Heart left ventricle (tissue), 16 donors: ENCODE results near the gene HGFAC. TPM values are rescaled to one million over a fixed set of nuclear protein-coding genes. Genes with fewer than 3 reads are reported as not detected.

Experiments used
- ATAC-seq, 4 donors: fragments of 200-7000 bp; cut with Tn5 transposase; one replicate each; pipeline ENCODE4 v1.9.1; 2020 to 2022; ENCODE audit warnings: moderate library complexity in 4 of 4, mild to moderate bottlenecking in 3 of 4, moderate number of reproducible peaks in 1 of 4
- DNase-seq, 5 donors: peaks; one replicate each; pipeline ENCODE4 v3.0.0-alpha.2; 2020
- H3K27ac ChIP-seq, 12 donors: fragments of 200-600 bp; sonication (generic) in 4 of 12; one replicate each; pipeline versions ENCODE4 v1.5.0 to v1.8.0; 2016 to 2022; ENCODE audit warnings: mild to moderate bottlenecking in 2 of 12
- H3K27me3 ChIP-seq, 9 donors: fragments of 200-600 bp; sonication (generic) in 2 of 9; one replicate each; pipeline versions ENCODE4 v1.5.1 to v1.8.0; 2016 to 2022; ENCODE audit warnings: mild to moderate bottlenecking in 3 of 9
- H3K36me3 ChIP-seq, 9 donors: fragments of 200-600 bp; sonication (generic) in 2 of 9; one replicate each; pipeline versions ENCODE4 v1.5.0 to v1.8.0; 2018 to 2022; ENCODE audit warnings: mild to moderate bottlenecking in 2 of 9
- H3K4me1 ChIP-seq, 12 donors: fragments of 200-600 bp; sonication (generic) in 4 of 12; one replicate each; pipeline versions ENCODE4 v1.5.0 to v1.8.0; 2016 to 2022; ENCODE audit warnings: mild to moderate bottlenecking in 3 of 12
- H3K4me3 ChIP-seq, 12 donors: fragments of 200-600 bp; sonication (generic) in 4 of 12; one replicate each; pipeline versions ENCODE4 v1.5.0 to v1.8.0; 2017 to 2022; ENCODE audit warnings: mild to moderate bottlenecking in 9 of 12, moderate library complexity in 4 of 12
- H3K9me3 ChIP-seq, 12 donors: fragments of 200-600 bp; sonication (generic) in 4 of 12; one replicate each; pipeline versions ENCODE4 v1.5.0 to v1.8.0; 2016 to 2022; ENCODE audit warnings: mild to moderate bottlenecking in 1 of 12
- POLR2A ChIP-seq, 2 donors: fragments of 450-650 bp; IDR thresholded peaks; one replicate each; pipeline ENCODE4 v1.6.1; 2017; ENCODE audit warnings: antibody characterized with exemption in 2 of 2, mild to moderate bottlenecking in 2 of 2, moderate library complexity in 2 of 2
- WGBS, 4 donors: extraction: QIAGEN DNeasy Blood & Tissue Kit in 2 of 4; methylation state at CpG; one replicate each; pipeline versions ENCODE4 v1.1.5 to v1.1.7; 2013 to 2018; 5-methylcytosine and 5-hydroxymethylcytosine counted together
- intact Hi-C, 10 donors: fragments of 100-400 bp; cut with DNase I; formaldehyde crosslinking; loops; one replicate each; pipeline versions ENCODE4 v1.11.1 to v1.14.2; 2022
- polyA plus RNA-seq, 2 donors: library from polyadenylated mRNA; stranded (reverse); fragments of 200-250 nt; gene quantifications; one replicate each; pipeline ENCODE4 v1.2.3, GENCODE V29; 2013
- total RNA-seq, 9 donors: library from RNA; depleted of rRNA in 2 of 9; stranded (reverse); fragments of >200 nt in 2 of 9; fragmentation: NEBNext Ultra II Directional in 3 of 9; extraction: Animal tissue kit (Norgen Biotek cat#: 25700) in 3 of 9; gene quantifications; one replicate each; pipeline versions ENCODE4 v1.1.0 to v1.2.4, GENCODE V29; 2016 to 2023
- TF ChIP-seq, protein P1 (sequence below), 12 donors: fragments of 200-600 bp; sonication (generic) in 4 of 12; IDR thresholded peaks; one replicate each; pipeline versions ENCODE4 v1.5.0 to v1.8.0; 2018 to 2022; ENCODE audit warnings: antibody characterized with exemption in 12 of 12, mild to moderate bottlenecking in 5 of 12
- donor health status: ischemic (EF 13 %, LVEDD 7.1; RV severe dilation, severe dysfunction).
- donor health status: healthy with polysubstance abuse.
- donor health status: DM: no; HTN: yes; CAD: no.
- donor health status: DM: no; HTN: no; CAD: no.
- donor health status: ischemic (EF 25% LVEDD 6.9; RV normal size, moderate dysfunction).
- donor health status: ischemic (EF 25% LVEDD 5.7; RV mildly dilated, moderate dysfunction).
- donor health status: healthy.
- donor health status: DM: yes; HTN: yes; CAD: no.
- donor health status: ischemic (EF 35%, LVEDD 5.7; RV mildly dilated, moderate dysfunction).
- donor health status: nonischemic (EF 11% LVEDD 7.7; RV severe dilation, severe dysfunction).
- donor health status: DM: yes; HTN: yes; CAD: no.
- donor health status: PGD.
- donor health status: ischemic (EF 29% LVEDD 5.4; RV normal size, mild dysfunction).
- donor health status: nonischemic (EF 23%, LVEDD 6.1; RV moderate dilation, normal function).

Gene HGFAC
- total and polyA plus RNA-seq, 11 donors, result 0.11 to 0.73 (median 0.47) TPM; not detected in 4

DNA sequence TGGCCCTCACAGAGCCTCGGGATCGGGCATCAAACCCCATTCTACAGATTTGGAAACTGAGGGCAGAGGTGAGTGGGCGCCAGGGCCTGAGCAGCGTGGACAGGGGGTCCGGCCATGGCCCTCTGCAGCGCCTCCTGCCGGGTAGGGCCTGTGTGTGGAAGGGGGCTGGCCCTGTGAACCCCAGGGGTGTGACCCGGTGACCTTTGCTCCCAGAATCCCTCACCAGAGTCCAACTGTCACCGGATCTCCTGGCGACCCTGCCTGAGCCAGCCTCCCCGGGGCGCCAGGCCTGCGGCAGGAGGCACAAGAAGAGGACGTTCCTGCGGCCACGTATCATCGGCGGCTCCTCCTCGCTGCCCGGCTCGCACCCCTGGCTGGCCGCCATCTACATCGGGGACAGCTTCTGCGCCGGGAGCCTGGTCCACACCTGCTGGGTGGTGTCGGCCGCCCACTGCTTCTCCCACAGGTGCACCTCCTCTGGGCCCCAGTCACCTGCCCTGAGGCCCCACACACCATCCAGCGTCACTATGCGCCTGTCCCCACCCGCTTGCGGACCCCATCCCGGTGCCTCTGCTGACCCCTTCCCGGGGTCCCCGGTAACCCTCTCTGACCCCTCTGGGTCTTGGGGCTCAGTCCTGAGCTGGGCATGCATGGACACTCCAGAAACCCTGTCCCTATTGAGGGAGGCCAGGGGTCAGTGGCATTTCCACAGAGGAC lies 4.2 kb downstream of the HGFAC start:
- Histone ChIP-seq H3K27ac (no peak overlapping the region), H3K9me3 (no peaks in the 10 kb centered on the region), H3K36me3 (no peaks in the 10 kb centered on the region), H3K4me3 (no peak overlapping the region), H3K4me1 (peaks cover 0 to 7% (median 0%) of the 10 kb centered on the region in 12 donors), H3K27me3 (no peaks in the 10 kb centered on the region)
- DNase-seq, result peak in 1 of 5 donors; percentile 48
- intact Hi-C loops, result loop anchor here in 5 of 10 donors (10.0 kb wide), 3 partner anchors 241 to 341 kb away; no protein-coding TSS in a partner anchor
- TF ChIP-seq POLR2A (IDR thresholded peaks at IDR 0.05), result no peak
- TF ChIP-seq, protein P1, sequence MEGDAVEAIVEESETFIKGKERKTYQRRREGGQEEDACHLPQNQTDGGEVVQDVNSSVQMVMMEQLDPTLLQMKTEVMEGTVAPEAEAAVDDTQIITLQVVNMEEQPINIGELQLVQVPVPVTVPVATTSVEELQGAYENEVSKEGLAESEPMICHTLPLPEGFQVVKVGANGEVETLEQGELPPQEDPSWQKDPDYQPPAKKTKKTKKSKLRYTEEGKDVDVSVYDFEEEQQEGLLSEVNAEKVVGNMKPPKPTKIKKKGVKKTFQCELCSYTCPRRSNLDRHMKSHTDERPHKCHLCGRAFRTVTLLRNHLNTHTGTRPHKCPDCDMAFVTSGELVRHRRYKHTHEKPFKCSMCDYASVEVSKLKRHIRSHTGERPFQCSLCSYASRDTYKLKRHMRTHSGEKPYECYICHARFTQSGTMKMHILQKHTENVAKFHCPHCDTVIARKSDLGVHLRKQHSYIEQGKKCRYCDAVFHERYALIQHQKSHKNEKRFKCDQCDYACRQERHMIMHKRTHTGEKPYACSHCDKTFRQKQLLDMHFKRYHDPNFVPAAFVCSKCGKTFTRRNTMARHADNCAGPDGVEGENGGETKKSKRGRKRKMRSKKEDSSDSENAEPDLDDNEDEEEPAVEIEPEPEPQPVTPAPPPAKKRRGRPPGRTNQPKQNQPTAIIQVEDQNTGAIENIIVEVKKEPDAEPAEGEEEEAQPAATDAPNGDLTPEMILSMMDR (IDR thresholded peaks at IDR 0.05), result no peak
- WGBS, 4 donors, result 90 to 95% (median 92%) methylated on average over 16 to 34 of the region's 34 CpGs
- no peak for ATAC-seq

DNA sequence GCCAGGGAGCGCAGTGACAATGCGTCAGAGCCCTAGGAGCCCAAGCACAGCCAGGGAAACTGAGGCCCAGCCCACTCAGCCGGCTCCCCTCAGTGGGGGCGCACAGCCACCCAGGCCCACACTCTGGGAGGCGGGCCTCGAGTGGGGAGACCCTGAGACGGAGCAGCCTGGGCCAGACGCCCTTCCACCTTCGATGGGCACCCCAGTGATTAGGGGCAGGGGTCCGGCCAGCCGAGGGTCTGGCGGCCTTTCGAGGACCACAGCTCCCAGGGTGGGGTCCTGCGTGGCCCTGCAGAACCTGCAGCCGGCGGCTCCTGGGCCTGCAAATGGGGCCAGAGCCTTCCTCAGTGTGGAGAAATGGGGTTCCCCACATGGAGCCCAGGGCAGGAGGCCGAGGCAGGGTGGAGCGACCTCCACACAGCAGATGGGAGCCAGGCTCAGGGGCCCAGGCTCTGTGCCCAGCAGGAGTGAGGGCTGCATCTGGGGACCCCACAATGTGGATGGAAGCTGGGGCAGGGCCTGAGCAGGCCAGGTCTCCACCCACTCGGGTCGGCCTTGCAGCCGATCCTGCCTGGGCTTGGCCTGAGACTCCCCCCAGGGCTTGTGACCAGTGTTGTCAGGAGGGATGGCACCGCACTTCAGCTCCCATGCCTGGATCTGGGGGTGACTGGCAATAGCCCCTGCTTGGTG lies 5.0 kb downstream of the HGFAC start:
- WGBS, 4 donors, result 86 to 96% (median 95%) methylated on average over 8 to 22 of the region's 22 CpGs
- TF ChIP-seq, protein P1 (IDR thresholded peaks at IDR 0.05), result no peak
- no peak for TF ChIP-seq POLR2A (IDR thresholded peaks at IDR 0.05)
- H3K27ac ChIP-seq, result no peak overlapping the region
- intact Hi-C loops, result loop anchor here in 5 of 10 donors (10.0 kb wide), 3 partner anchors 242 to 342 kb away; no protein-coding TSS in a partner anchor
- H3K9me3 ChIP-seq, result no peaks in the 10 kb centered on the region
- no peak overlapping the region for H3K4me3 ChIP-seq
- no peak for ATAC-seq
- peak in 1 of 5 donors; percentile 46 for DNase-seq
- no peaks in the 10 kb centered on the region for H3K27me3 ChIP-seq
- peaks cover 0 to 7% (median 0%) of the 10 kb centered on the region in 12 donors for H3K4me1 ChIP-seq
- no peaks in the 10 kb centered on the region for H3K36me3 ChIP-seq

DNA sequence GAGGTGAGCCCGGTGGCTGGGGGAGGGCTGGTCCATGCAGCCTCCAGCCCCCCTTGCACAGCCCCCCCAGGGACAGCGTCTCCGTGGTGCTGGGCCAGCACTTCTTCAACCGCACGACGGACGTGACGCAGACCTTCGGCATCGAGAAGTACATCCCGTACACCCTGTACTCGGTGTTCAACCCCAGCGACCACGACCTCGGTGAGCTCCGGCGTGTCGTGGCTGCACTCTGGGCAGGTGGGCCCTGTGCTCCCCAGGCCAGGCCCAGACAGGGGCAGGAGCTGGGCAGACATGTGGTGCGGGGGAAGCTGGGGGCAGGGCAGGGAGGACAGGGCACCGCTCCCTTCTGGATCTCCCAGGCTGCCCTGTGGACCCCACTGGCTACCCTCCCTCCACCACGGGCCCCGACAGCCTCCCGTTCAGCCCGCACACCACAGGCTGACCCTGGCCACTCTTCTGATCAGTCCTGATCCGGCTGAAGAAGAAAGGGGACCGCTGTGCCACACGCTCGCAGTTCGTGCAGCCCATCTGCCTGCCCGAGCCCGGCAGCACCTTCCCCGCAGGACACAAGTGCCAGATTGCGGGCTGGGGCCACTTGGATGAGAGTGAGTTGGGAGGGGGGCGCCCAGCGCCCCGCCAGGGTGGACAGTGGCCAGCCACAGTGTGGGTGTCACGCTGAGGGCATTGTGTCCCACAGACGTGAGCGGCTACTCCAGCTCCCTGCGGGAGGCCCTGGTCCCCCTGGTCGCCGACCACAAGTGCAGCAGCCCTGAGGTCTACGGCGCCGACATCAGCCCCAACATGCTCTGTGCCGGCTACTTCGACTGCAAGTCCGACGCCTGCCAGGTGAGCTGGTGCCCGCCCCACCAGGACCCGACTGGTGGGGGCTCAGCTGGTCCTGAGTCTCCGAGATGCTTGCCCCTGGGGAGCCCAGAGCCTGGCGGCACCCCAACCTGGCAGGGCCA lies 5.9 kb downstream of the HGFAC start:
- TF ChIP-seq, protein P1 (IDR thresholded peaks at IDR 0.05), result no peak
- no peak for TF ChIP-seq POLR2A (IDR thresholded peaks at IDR 0.05)
- H3K27ac ChIP-seq, result no peak overlapping the region
- no peaks in the 10 kb centered on the region for H3K27me3 ChIP-seq
- WGBS, 4 donors, result 89 to 95% (median 93%) methylated on average over 46 to 53 of the region's 53 CpGs
- DNase-seq (peak in 1 of 5 donors; percentile 55), ATAC-seq (no peak)
- peaks cover 0 to 7% (median 0%) of the 10 kb centered on the region in 12 donors for H3K4me1 ChIP-seq
- H3K4me3 ChIP-seq, result no peak overlapping the region
- no peaks in the 10 kb centered on the region for H3K9me3 ChIP-seq
- no peaks in the 10 kb centered on the region for H3K36me3 ChIP-seq
- intact Hi-C loops, result loop anchor here in 5 of 10 donors (10.0 kb wide), 3 partner anchors 243 to 343 kb away; no protein-coding TSS in a partner anchor
